Measurements from ENCODE around the gene GABPB2. TPM values are rescaled to one million over a fixed set of nuclear protein-coding genes. Genes with fewer than 3 reads are reported as not detected.

The GABPB2 gene
- total and polyA plus RNA-seq, 2 of the 13 experiments (the other 11 are each of a cell fraction or from before 2014, with no cell fraction given) = 0.09 TPM; not detected in 1

- WGBS (ENCODE audit: low lambda C conversion rate) = 0% methylated on average over 5 of the region's 7 CpGs
- Histone ChIP-seq H3K9ac (ENCODE audit: insufficient read depth, low read depth, low read length) (peak overlapping the region; percentile 56; the same call in 1 of the 2 replicates), H4K20me1 (ENCODE audit: insufficient read depth, low read length) (no peaks in the 10 kb centered on the region), H3K27me3 (ENCODE audit: control insufficient read depth in 1 of 2, insufficient read depth in 2 of 2, low read length in 2 of 2) (no peaks in the 10 kb centered on the region), H3K79me2 (ENCODE audit: insufficient read depth, low read length) (no peaks in the 10 kb centered on the region), H3K36me3 (replicated peaks in 1 of 2; ENCODE audit: control insufficient read depth in 1 of 2, insufficient read depth in 2 of 2, low read length in 2 of 2) (no peaks in the 10 kb centered on the region), H3K9me3 (ENCODE audit: low read length) (no peaks in the 10 kb centered on the region), H3K27ac (ENCODE audit: extremely low read length, insufficient read depth, low read length) (peak overlapping the region; percentile 55), H3K4me1 (ENCODE audit: insufficient read depth, low read length) (peaks cover 33% of the 10 kb centered on the region), H3K4me3 (replicated peaks in 1 of 3; ENCODE audit: insufficient read depth in 1 of 3, low read depth in 2 of 3, low read length in 3 of 3) (peak overlapping the region; percentile 68 to 77 (median 73)), H2AFZ (ENCODE audit: low read length) (peak overlapping the region; percentile 46), H3K4me2 (ENCODE audit: low read depth, low read length) (peak overlapping the region; percentile 95)
- intact Hi-C loops (cut with micrococcal nuclease; ENCODE audit: unreplicated experiment) (loop anchor here (5.0 kb wide), 1 partner anchor 135 kb away; no protein-coding TSS in a partner anchor), in situ Hi-C loops (cut with HindIII; ENCODE audit: extremely low pct_ligation_motif_present, low pct_unique_long_range_greater_than_20kb) (no loop called here)
- ATAC-seq (peak; percentile 2; the same call in 2 of the 3 replicates), DNase-seq (ENCODE audit: low spot score) (no peak), FAIRE-seq (no peak)
- CTCF ChIA-PET (ENCODE audit: low intra/inter-chr PET ratio, low total read pairs) = no interaction called here
- TSS peak; percentile 89 for BruUV-seq (replicated peaks)
- POLR2A ChIA-PET = interaction anchor here (0.5 kb wide), 1 partner anchor 109 kb away, joined by 3 read pairs; no protein-coding TSS in a partner anchor
- TF ChIP-seq ZZZ3 (CRISPR knock-in tag; IDR thresholded peaks at IDR 0.05; ENCODE audit: borderline replicate concordance) = 0 out of 2 replicates have a peak, but pooled peaks have one; percentile 59
- peak in 1 of 2 experiments; percentile 43; a peak in 1 of 4 replicates for TF ChIP-seq KLF16 (CRISPR knock-in tag; IDR thresholded peaks at IDR 0.05)
- TF ChIP-seq ZNF775 (CRISPR knock-in tag; IDR thresholded peaks at IDR 0.05; ENCODE audit: borderline replicate concordance) = 0 out of 2 replicates have a peak, but pooled peaks have one; percentile 31
- no peak for TF ChIP-seq TCF12 (IDR thresholded peaks at IDR 0.05)
- no peak for TF ChIP-seq TCF12 (CRISPR knock-in tag; IDR thresholded peaks at IDR 0.05)
- no peak for TF ChIP-seq TAF1 (CRISPR knock-in tag; IDR thresholded peaks at IDR 0.05)
- TF ChIP-seq FOSL2 (CRISPR knock-in tag; IDR thresholded peaks at IDR 0.05) = no peak
- TF ChIP-seq ZFP36L1 (CRISPR knock-in tag; IDR thresholded peaks at IDR 0.05) = no peak
- peak; percentile 15 for TF ChIP-seq PHF5A (CRISPR knock-in tag; IDR thresholded peaks at IDR 0.05; ENCODE audit: low read depth, unreplicated experiment)
- 0 out of 2 replicates have a peak, but pooled peaks have one; percentile 29 for TF ChIP-seq ZNF782 (CRISPR knock-in tag; IDR thresholded peaks at IDR 0.05; ENCODE audit: borderline replicate concordance)
- TF ChIP-seq RBAK (CRISPR knock-in tag; IDR thresholded peaks at IDR 0.05) = 0 out of 2 replicates have a peak, but pooled peaks have one; percentile 13
- peak; percentile 14; the same call in 1 of the 2 replicates for TF ChIP-seq ZFX (CRISPR knock-in tag; IDR thresholded peaks at IDR 0.05; ENCODE audit: low read depth)
- no peak for TF ChIP-seq ZNF33B (CRISPR knock-in tag; IDR thresholded peaks at IDR 0.05)
- no peak for TF ChIP-seq ZNF33A (CRISPR knock-in tag; IDR thresholded peaks at IDR 0.05; ENCODE audit: borderline replicate concordance)
- TF ChIP-seq TEAD2 (CRISPR knock-in tag; IDR thresholded peaks at IDR 0.05) = 0 out of 2 replicates have a peak, but pooled peaks have one; percentile 60
- TF ChIP-seq HNF4G (IDR thresholded peaks at IDR 0.05; ENCODE audit: borderline replicate concordance, low read depth, low read length) = no peak
- peak; percentile 44; the same call in 1 of the 2 replicates for TF ChIP-seq HNF4G (CRISPR knock-in tag; IDR thresholded peaks at IDR 0.05; ENCODE audit: borderline replicate concordance, low read depth)
- TF ChIP-seq YEATS2 (CRISPR knock-in tag; IDR thresholded peaks at IDR 0.05; ENCODE audit: borderline replicate concordance) = peak; percentile 6; the same call in 1 of the 2 replicates
- TF ChIP-seq MTA1 (CRISPR knock-in tag; IDR thresholded peaks at IDR 0.05; ENCODE audit: borderline replicate concordance) = 0 out of 2 replicates have a peak, but pooled peaks have one; percentile 10
- no peak for TF ChIP-seq PAF1 (CRISPR knock-in tag; IDR thresholded peaks at IDR 0.05)
- 0 out of 2 replicates have a peak, but pooled peaks have one; percentile 13 for TF ChIP-seq ZNF572 (CRISPR knock-in tag; IDR thresholded peaks at IDR 0.05)
- 0 out of 2 replicates have a peak, but pooled peaks have one; percentile 0 for TF ChIP-seq MED1 (CRISPR knock-in tag; IDR thresholded peaks at IDR 0.05)
These were observed 76.6 kb downstream of the GABPB2 start for GRCh38 chr1:151147132-151147503.
